NCI-H82 treated with DMSO at 0.1 percent for 48 hours (cell line): ENCODE results near the gene SLC43A3.
A peak's percentile ranks its signal among the peaks of the same experiment; 100 is the strongest.
"Not testable (repeated sequence)": the region's sequence is repeated elsewhere in the genome, so short reads cannot be mapped to it uniquely, and the experiment has no call there.

Experiments
- DNase-seq: peaks from one replicate; lab custom pipeline; 2025; ENCODE audit not compliant: unreplicated experiment; lab: John Stamatoyannopoulos, UW

Gene SLC43A3

GRCh38 chr11:57460022-57460757 is 33.3 kb upstream of the SLC43A3 start, which contains the start of gene RTN4RL2:
Gene RTN4RL2 (plus strand): TSS chr11:57460528. CDS start chr11:57460866, 338 bp downstream.
- DNase-seq = peak; percentile 72

GRCh38 chr11:57459164-57460021 is 32.5 kb upstream of the SLC43A3 start:
- DNase-seq = no peak

- DNase-seq = peak; percentile 44
Observed at GRCh38 chr11:57458410-57459163, 31.7 kb upstream of the SLC43A3 start.

- no peak for DNase-seq
Observed at GRCh38 chr11:57458060-57458409, 31.1 kb upstream of the SLC43A3 start.

- DNase-seq = no peak
Observed at GRCh38 chr11:57457643-57458023, 30.7 kb upstream of the SLC43A3 start.

- peak; percentile 73 for DNase-seq
Observed at GRCh38 chr11:57456960-57457642, 30.2 kb upstream of the SLC43A3 start.

- DNase-seq = no peak
Observed at GRCh38 chr11:57453543-57454177, 26.7 kb upstream of the SLC43A3 start.

- no peak for DNase-seq
Observed at GRCh38 chr11:57446055-57446454, 19.1 kb upstream of the SLC43A3 start.

GRCh38 chr11:57445122-57445394 is 18.1 kb upstream of the SLC43A3 start:
- not testable (repeated sequence) for DNase-seq

- DNase-seq = no peak
Observed at GRCh38 chr11:57444362-57445121, 17.6 kb upstream of the SLC43A3 start.

- DNase-seq = no peak
Observed at GRCh38 chr11:57440744-57441414, 14.0 kb upstream of the SLC43A3 start.

GRCh38 chr11:57439786-57440185 is 12.9 kb upstream of the SLC43A3 start:
- DNase-seq = no peak

GRCh38 chr11:57438345-57439285 is 11.7 kb upstream of the SLC43A3 start:
- DNase-seq = no peak

- no peak for DNase-seq
Observed at GRCh38 chr11:57436031-57436430, 9.1 kb upstream of the SLC43A3 start.

GRCh38 chr11:57434640-57435546 is 8.0 kb upstream of the SLC43A3 start:
- DNase-seq = no peak

- no peak for DNase-seq
Observed at GRCh38 chr11:57432714-57433163, 5.8 kb upstream of the SLC43A3 start.

GRCh38 chr11:57432149-57432561 is 5.2 kb upstream of the SLC43A3 start:
- no peak for DNase-seq
